SK-N-SH (cell line): Measurements from ENCODE around the gene BABAM2. TPM values are rescaled to one million over a fixed set of nuclear protein-coding genes. Genes with fewer than 3 reads are reported as not detected.

Source experiments
- CTCF ChIA-PET: fragments of 300-600, 350-600 bp; formaldehyde crosslinking; extraction: SDS; loops from one replicate; lab custom pipeline; 2021; lab: Yijun Ruan, JAX
- POLR2A ChIA-PET: fragments of 350-600 bp; sonication (Branson Sonifier 250); formaldehyde crosslinking; extraction: SDS; loops from one replicate; lab custom pipeline; 2020; ENCODE audit warnings: antibody characterized with exemption, inconsistent platforms; lab: Yijun Ruan, JAX
- DNase-seq: peaks from one replicate; pipeline ENCODE4 v3.0.0; 2012
- H2AFZ ChIP-seq: fragments of 200-600 bp; sonication (generic); 2 replicates; pipeline ENCODE4 v1.8.1; 2016; ENCODE audit warnings: antibody characterized with exemption, mild to moderate bottlenecking, low read depth
- H3F3A ChIP-seq: fragments of 200-600 bp; sonication (generic); replicated peaks from 2 replicates; pipeline ENCODE3; 2016; ENCODE audit warnings: antibody characterized with exemption, mild to moderate bottlenecking; ENCODE audit not compliant: insufficient read depth
- H3K27ac ChIP-seq, 2 experiments: fragments of 200-500 bp in 1 of 2; fragments of 200-600 bp in 1 of 2; sonication (Bioruptor generic) in 1 of 2; sonication (generic), shearing (Covaris generic) in 1 of 2; 2 replicates each; pipeline versions ENCODE4 v1.5.1 to v1.6.1; 2014 to 2016; ENCODE audit warnings: low read depth in 2 of 2, inconsistent platforms in 1 of 2, low read length in 1 of 2, mild to moderate bottlenecking in 1 of 2, mixed read lengths in 1 of 2
- H3K27me3 ChIP-seq: fragments of 200-600 bp; sonication (generic), shearing (Covaris generic); 2 replicates; pipeline ENCODE4 v1.6.1; 2016; ENCODE audit warnings: mixed run types; ENCODE audit not compliant: insufficient read depth
- H3K36me3 ChIP-seq, 2 experiments: fragments of 200-500 bp in 1 of 2; fragments of 200-600 bp in 1 of 2; sonication (Bioruptor generic) in 1 of 2; sonication (generic) in 1 of 2; replicated peaks in 1 of 2; 2 replicates each; pipeline versions ENCODE3 to v1.5.1; 2014 to 2016; ENCODE audit warnings: low read length in 1 of 2, mild to moderate bottlenecking in 1 of 2; ENCODE audit not compliant: insufficient read depth in 2 of 2, control insufficient read depth in 1 of 2
- H3K4me1 ChIP-seq, 2 experiments: fragments of 200-500 bp in 1 of 2; fragments of 200-600 bp in 1 of 2; sonication (Bioruptor generic) in 1 of 2; sonication (generic), shearing (Covaris generic) in 1 of 2; 2 replicates each; pipeline versions ENCODE4 v1.5.1 to v1.6.1; 2014 to 2016; ENCODE audit warnings: low read depth in 1 of 2, low read length in 1 of 2, mixed run types in 1 of 2; ENCODE audit not compliant: insufficient read depth in 2 of 2, control insufficient read depth in 1 of 2
- H3K4me2 ChIP-seq: fragments of 200-600 bp; sonication (generic), shearing (Covaris generic); 2 replicates; pipeline ENCODE4 v1.6.1; 2017; ENCODE audit warnings: mixed run types
- H3K4me3 ChIP-seq, 2 experiments: fragments of 200-500 bp in 1 of 2; fragments of 200-600 bp in 1 of 2; sonication (Bioruptor generic) in 1 of 2; sonication (generic), shearing (Covaris generic) in 1 of 2; 2 replicates each; pipeline versions ENCODE4 v1.5.1 to v1.8.1; 2014 to 2016; ENCODE audit warnings: low read depth in 2 of 2, inconsistent platforms in 1 of 2, low read length in 1 of 2, mild to moderate bottlenecking in 1 of 2, mixed read lengths in 1 of 2, moderate library complexity in 1 of 2
- H3K79me2 ChIP-seq: fragments of 200-600 bp; sonication (generic); 2 replicates; pipeline ENCODE4 v1.8.1; 2017; ENCODE audit warnings: mild to moderate bottlenecking; ENCODE audit not compliant: insufficient read depth
- H3K9ac ChIP-seq: fragments of 200-600 bp; sonication (generic); 2 replicates; pipeline ENCODE4 v1.6.1; 2017; ENCODE audit warnings: mixed run types
- H3K9me2 ChIP-seq: fragments of 200-600 bp; sonication (generic); 2 replicates; pipeline ENCODE4 v1.6.1; 2017; ENCODE audit warnings: mixed run types
- H3K9me3 ChIP-seq: fragments of 200-600 bp; sonication (generic); 2 replicates; pipeline ENCODE4 v1.6.1; 2017; ENCODE audit warnings: mixed run types, mild to moderate bottlenecking, moderate library complexity
- H4K20me1 ChIP-seq: fragments of 200-600 bp; sonication (generic); 2 replicates; pipeline ENCODE4 v1.6.1; 2017; ENCODE audit warnings: mild to moderate bottlenecking, mixed run types; ENCODE audit not compliant: insufficient read depth
- CHD2 ChIP-seq: fragments of 150-350 bp; IDR thresholded peaks from 2 replicates; pipeline ENCODE4 v1.6.1; 2018; ENCODE audit warnings: low read length; ENCODE audit not compliant: partially characterized antibody
- CTCF ChIP-seq: fragments of 200-600 bp; sonication (generic); IDR thresholded peaks from 2 replicates; pipeline ENCODE4 v1.6.1; 2017; ENCODE audit warnings: antibody characterized with exemption, mild to moderate bottlenecking, moderate library complexity
- ELF1 ChIP-seq: IDR thresholded peaks from 2 replicates; pipeline ENCODE4 v1.4.0; 2012
- EP300 ChIP-seq, 2 experiments: IDR thresholded peaks; 2 replicates each; pipeline versions ENCODE4 v1.4.0 to v1.6.1; 2012; ENCODE audit warnings: borderline replicate concordance in 1 of 2, low read depth in 1 of 2, low read length in 1 of 2
- EZH2phosphoT487 ChIP-seq: fragments of 200-600 bp; sonication (generic); IDR thresholded peaks from 2 replicates; pipeline ENCODE4 v1.6.1; 2017; ENCODE audit warnings: low read depth, mixed run types, mild to moderate bottlenecking, antibody characterized with exemption, moderate library complexity, borderline replicate concordance
- FOXJ3 ChIP-seq: sonication (generic); formaldehyde crosslinking; IDR thresholded peaks from 2 replicates; pipeline ENCODE4 v1.5.1; 2020; ENCODE audit warnings: mild to moderate bottlenecking, missing genetic modification reagents
- FOXM1 ChIP-seq: IDR thresholded peaks from 2 replicates; pipeline ENCODE4 v1.4.0; 2012; ENCODE audit warnings: low read depth, mild to moderate bottlenecking
- GABPA ChIP-seq: IDR thresholded peaks from 2 replicates; pipeline ENCODE4 v1.4.0; 2012; ENCODE audit warnings: low read depth, mild to moderate bottlenecking
- GATA2 ChIP-seq: sonication (generic); formaldehyde crosslinking; IDR thresholded peaks from 2 replicates; pipeline ENCODE4 v1.5.0; 2020; ENCODE audit warnings: mild to moderate bottlenecking, missing genetic modification reagents
- JUND ChIP-seq: IDR thresholded peaks from 2 replicates; pipeline ENCODE4 v1.4.0; 2012
- MAX ChIP-seq: IDR thresholded peaks from 2 replicates; pipeline ENCODE4 v1.4.0; 2012; ENCODE audit warnings: low read depth
- MEF2A ChIP-seq: IDR thresholded peaks from 2 replicates; pipeline ENCODE4 v1.4.0; 2012; ENCODE audit warnings: low read depth, borderline replicate concordance
- NFIC ChIP-seq: IDR thresholded peaks from 2 replicates; pipeline ENCODE4 v1.4.0; 2012; ENCODE audit warnings: borderline replicate concordance
- PBX3 ChIP-seq: IDR thresholded peaks from 2 replicates; pipeline ENCODE4; 2012
- POLR2AphosphoS5 ChIP-seq: IDR thresholded peaks from 2 replicates; pipeline ENCODE4 v1.6.1; 2012; ENCODE audit warnings: low read depth, low read length
- RAD21 ChIP-seq: IDR thresholded peaks from 2 replicates; pipeline ENCODE4 v1.6.1; 2012; ENCODE audit warnings: mild to moderate bottlenecking, low read length
- RCOR1 ChIP-seq: fragments of 150-350 bp; IDR thresholded peaks from 2 replicates; pipeline ENCODE4 v1.6.1; 2017; ENCODE audit warnings: antibody characterized with exemption, low read length
- REST ChIP-seq: IDR thresholded peaks from 2 replicates; pipeline ENCODE4 v1.6.1; 2012; ENCODE audit warnings: mild to moderate bottlenecking, low read depth, low read length, moderate library complexity
- RFX5 ChIP-seq: IDR thresholded peaks from 2 replicates; pipeline ENCODE4 v1.6.1; 2012; ENCODE audit warnings: mild to moderate bottlenecking, improper control_type of control experiment, low read length
- RXRA ChIP-seq: IDR thresholded peaks from 2 replicates; pipeline ENCODE4 v1.4.0; 2012; ENCODE audit warnings: low read depth, mild to moderate bottlenecking, borderline replicate concordance
- SIN3A ChIP-seq: IDR thresholded peaks from 2 replicates; pipeline ENCODE4 v1.6.1; 2012; ENCODE audit warnings: low read depth, mild to moderate bottlenecking, low read length, moderate library complexity, borderline replicate concordance
- SMC3 ChIP-seq: IDR thresholded peaks from 2 replicates; pipeline ENCODE4 v1.6.1; 2012; ENCODE audit warnings: low read depth, low read length, improper control_type of control experiment
- TCF12 ChIP-seq: IDR thresholded peaks from 2 replicates; pipeline ENCODE4 v1.4.0; 2012
- TEAD4 ChIP-seq: IDR thresholded peaks from 2 replicates; pipeline ENCODE4 v1.4.0; 2012; ENCODE audit warnings: mild to moderate bottlenecking, borderline replicate concordance; ENCODE audit not compliant: insufficient read depth
- USF1 ChIP-seq: IDR thresholded peaks from 2 replicates; pipeline ENCODE4 v1.4.0; 2012; ENCODE audit warnings: low read depth, borderline replicate concordance
- USF2 ChIP-seq: fragments of 150-350 bp; IDR thresholded peaks from 2 replicates; pipeline ENCODE4 v1.6.1; 2017; ENCODE audit warnings: antibody characterized with exemption, low read length, low read depth, borderline replicate concordance
- WGBS: methylation state at CpG from one replicate; pipeline ENCODE4 v1.1.6; 2017; ENCODE audit warnings: low lambda C conversion rate; 5-methylcytosine and 5-hydroxymethylcytosine counted together
- polyA plus RNA-seq, 3 experiments: library from polyadenylated mRNA; depleted of rRNA; stranded (reverse); fragments of >200 nt; gene quantifications; 2 replicates each; pipeline ENCODE4 v1.2.3, GENCODE V29; 2012

Gene BABAM2
- polyA plus RNA-seq, 1 of the 3 experiments (the other 2 are of a cell fraction): 34.0 TPM

GRCh38 chr2:27960237-27960912, 69.8 kb downstream of the BABAM2 start:
- Histone ChIP-seq H3F3A (peaks cover 36% of the 10 kb centered on the region), H2AFZ (peak overlapping the region; percentile 4; the same call in 1 of the 2 replicates), H3K27me3 (no peaks in the 10 kb centered on the region), H3K4me3 (peak overlapping the region; percentile 25 to 39; a peak in 3 of 4 replicates), H3K9ac (peak overlapping the region; percentile 75), H3K9me3 (no peaks in the 10 kb centered on the region), H3K27ac (peak overlapping the region; percentile 81 to 89; a peak in 3 of 4 replicates), H3K36me3 (no peaks in the 10 kb centered on the region), H3K4me2 (peak overlapping the region; percentile 69), H3K9me2 (no peaks in the 10 kb centered on the region), H3K79me2 (peaks cover 5% of the 10 kb centered on the region; the same call in 1 of the 2 replicates), H3K4me1 (peaks cover 8 to 43% of the 10 kb centered on the region in 2 experiments), H4K20me1 (no peaks in the 10 kb centered on the region)
- no peak for DNase-seq
- ChIA-PET POLR2A (no interaction called here), CTCF (interaction anchor here (2.6 kb wide), 1 partner anchor 11 kb away, joined by 10 read pairs; no protein-coding TSS in a partner anchor)
- WGBS: 11% methylated on average over 4 of the region's 4 CpGs
- TF ChIP-seq TEAD4: peak; percentile 96
- peak; percentile 69 for TF ChIP-seq MAX
- no peak for TF ChIP-seq USF1
- TF ChIP-seq NFIC: peak; percentile 99
- no peak for TF ChIP-seq RFX5
- no peak for TF ChIP-seq SMC3
- no peak for TF ChIP-seq RAD21
- peak; percentile 80; the same call in 1 of the 2 replicates for TF ChIP-seq RXRA
- TF ChIP-seq CTCF: no peak
- no peak for TF ChIP-seq GABPA
- no peak for TF ChIP-seq GATA2 (CRISPR knock-in tag)
- TF ChIP-seq REST: peak; percentile 59
- peak; percentile 53; the same call in 1 of the 2 replicates for TF ChIP-seq SIN3A
- TF ChIP-seq PBX3: peak; percentile 94
- peak; percentile 28; the same call in 1 of the 2 replicates for TF ChIP-seq ELF1
- peak; percentile 96 for TF ChIP-seq TCF12
- TF ChIP-seq RCOR1: no peak
- peak; percentile 85 for TF ChIP-seq FOXM1
- peak; percentile 95 for TF ChIP-seq JUND
- TF ChIP-seq MEF2A: peak; percentile 86
- peak; percentile 86 for TF ChIP-seq POLR2AphosphoS5
- TF ChIP-seq EP300 (IDR thresholded peaks at IDR 0.05; ENCODE audit: borderline replicate concordance in 1 of 2, low read depth in 1 of 2, low read length in 1 of 2): peak in 1 of 2 experiments; percentile 97; a peak in 2 of 4 replicates
- no peak for TF ChIP-seq USF2
- no peak for TF ChIP-seq FOXJ3 (CRISPR knock-in tag)
- TF ChIP-seq EZH2phosphoT487: no peak
- no peak for TF ChIP-seq CHD2
